Trophoblast cell (in vitro differentiated cells and primary cell): ENCODE data around the gene ESRRG.

Experiments used
- DNase-seq, 2 donors: peaks; one replicate each; pipeline ENCODE4 v3.0.0-alpha.2; 2016
- H2AFZ ChIP-seq: 2 replicates; pipeline ENCODE4 v1.6.1; 2013; ENCODE audit warnings: low read length, moderate library complexity, mild to moderate bottlenecking; ENCODE audit not compliant: insufficient read depth, poor library complexity
- H2AK5ac ChIP-seq: 2 replicates; pipeline ENCODE4 v1.6.1; 2013; ENCODE audit warnings: mild to moderate bottlenecking, low read length
- H2BK120ac ChIP-seq: 2 replicates; pipeline ENCODE4 v1.6.1; 2013; ENCODE audit warnings: low read length, mild to moderate bottlenecking, moderate library complexity; ENCODE audit not compliant: insufficient read depth, poor library complexity
- H2BK12ac ChIP-seq: 2 replicates; pipeline ENCODE4 v1.6.1; 2013; ENCODE audit warnings: mild to moderate bottlenecking, low read length, moderate library complexity
- H2BK5ac ChIP-seq: 2 replicates; pipeline ENCODE4 v1.6.1; 2013; ENCODE audit warnings: low read length, low read depth, moderate library complexity, mild to moderate bottlenecking; ENCODE audit not compliant: poor library complexity
- H3K14ac ChIP-seq: 2 replicates; pipeline ENCODE4 v1.6.1; 2013; ENCODE audit warnings: mild to moderate bottlenecking, low read length
- H3K18ac ChIP-seq: 2 replicates; pipeline ENCODE4 v1.6.1; 2013; ENCODE audit warnings: mild to moderate bottlenecking, low read length
- H3K23ac ChIP-seq: 2 replicates; pipeline ENCODE4 v1.6.1; 2013; ENCODE audit warnings: low read length
- H3K27ac ChIP-seq: 2 replicates; pipeline ENCODE4 v1.5.1; 2013; ENCODE audit warnings: low read depth, mild to moderate bottlenecking, inconsistent platforms, low read length, moderate library complexity
- H3K27me3 ChIP-seq: 2 replicates; pipeline ENCODE4 v1.6.1; 2013; ENCODE audit warnings: inconsistent platforms, mild to moderate bottlenecking, low read length, moderate library complexity; ENCODE audit not compliant: insufficient read depth
- H3K36me3 ChIP-seq, 2 experiments: 1 replicate in 1 of 2; 2 replicates in 1 of 2; pipeline ENCODE4 v1.6.1; 2013; ENCODE audit warnings: low read length in 2 of 2, mild to moderate bottlenecking in 2 of 2, moderate library complexity in 1 of 2; ENCODE audit not compliant: insufficient read depth in 2 of 2, control insufficient read depth in 1 of 2
- H3K4ac ChIP-seq: 2 replicates; pipeline ENCODE4 v1.6.1; 2013; ENCODE audit warnings: low read depth, mild to moderate bottlenecking, low read length, moderate library complexity
- H3K4me1 ChIP-seq, 2 experiments: 1 replicate in 1 of 2; 2 replicates in 1 of 2; pipeline ENCODE4 v1.6.1; 2013; ENCODE audit warnings: low read length in 2 of 2, mild to moderate bottlenecking in 2 of 2, moderate library complexity in 1 of 2; ENCODE audit not compliant: insufficient read depth in 2 of 2, control insufficient read depth in 1 of 2
- H3K4me2 ChIP-seq: 2 replicates; pipeline ENCODE4 v1.6.1; 2013; ENCODE audit warnings: inconsistent platforms, mild to moderate bottlenecking, low read length, moderate library complexity
- H3K4me3 ChIP-seq: 2 replicates; pipeline ENCODE4 v1.5.1; 2013; ENCODE audit warnings: mild to moderate bottlenecking, low read depth, low read length, inconsistent platforms
- H3K79me1 ChIP-seq: one replicate; pipeline ENCODE4 v1.6.1; 2013; ENCODE audit warnings: low read length
- H3K79me2 ChIP-seq: 2 replicates; pipeline ENCODE4 v1.6.1; 2013; ENCODE audit warnings: low read length, mild to moderate bottlenecking; ENCODE audit not compliant: control insufficient read depth, insufficient read depth, poor library complexity
- H3K9ac ChIP-seq: 2 replicates; pipeline ENCODE4 v1.6.1; 2013; ENCODE audit warnings: mild to moderate bottlenecking, low read length
- H3K9me3 ChIP-seq: 2 replicates; pipeline ENCODE4 v1.6.1; 2013; ENCODE audit warnings: low read depth, mild to moderate bottlenecking, control low read depth, inconsistent platforms, low read length; ENCODE audit not compliant: insufficient read depth
- H4K12ac ChIP-seq: 2 replicates; pipeline ENCODE4 v1.6.1; 2013; ENCODE audit warnings: low read depth, mild to moderate bottlenecking, low read length, moderate library complexity
- H4K8ac ChIP-seq: 2 replicates; pipeline ENCODE4 v1.6.1; 2013; ENCODE audit warnings: low read depth, mild to moderate bottlenecking, low read length, moderate library complexity
- H4K91ac ChIP-seq: one replicate; pipeline ENCODE4 v1.6.1; 2013; ENCODE audit warnings: low read depth, mild to moderate bottlenecking, low read length, moderate library complexity
- WGBS: extraction: QIAGEN DNeasy Blood & Tissue Kit; methylation state at CpG from one replicate; pipeline ENCODE4 v1.1.7; 2013; ENCODE audit warnings: missing lambda C conversion rate; ENCODE audit not compliant: insufficient read length, insufficient coverage; ENCODE audit errors: extremely low coverage; 5-methylcytosine and 5-hydroxymethylcytosine counted together

The ESRRG gene

GRCh38 chr1:216641669-216642460, 81.4 kb downstream of the ESRRG start:
- H3K18ac ChIP-seq: no peak overlapping the region
- H4K91ac ChIP-seq: no peak overlapping the region
- H3K4me2 ChIP-seq: no peak overlapping the region
- no peaks in the 10 kb centered on the region for H3K79me2 ChIP-seq
- no peak overlapping the region for H2BK120ac ChIP-seq
- no peak overlapping the region for H2BK12ac ChIP-seq
- no peak overlapping the region for H3K23ac ChIP-seq
- DNase-seq: no peak
- no peaks in the 10 kb centered on the region for H3K4me1 ChIP-seq
- H3K36me3 ChIP-seq: no peaks in the 10 kb centered on the region
- no peak overlapping the region for H3K4ac ChIP-seq
- H2BK5ac ChIP-seq: no peak overlapping the region
- H4K12ac ChIP-seq: no peak overlapping the region
- no peak overlapping the region for H2AFZ ChIP-seq
- WGBS: no CpG with 5 or more reads among the region's 2 CpGs
- H3K79me1 ChIP-seq: no peaks in the 10 kb centered on the region
- H3K14ac ChIP-seq: no peak overlapping the region
- no peaks in the 10 kb centered on the region for H3K9me3 ChIP-seq
- H4K8ac ChIP-seq: no peak overlapping the region
- no peak overlapping the region for H2AK5ac ChIP-seq
- no peak overlapping the region for H3K9ac ChIP-seq
- no peaks in the 10 kb centered on the region for H3K27me3 ChIP-seq
- no peak overlapping the region for H3K27ac ChIP-seq
- no peak overlapping the region for H3K4me3 ChIP-seq

- H3K4ac ChIP-seq: no peak overlapping the region
- no peaks in the 10 kb centered on the region for H3K27me3 ChIP-seq
- H3K36me3 ChIP-seq: no peaks in the 10 kb centered on the region
- H3K4me2 ChIP-seq: no peak overlapping the region
- H3K4me1 ChIP-seq: no peaks in the 10 kb centered on the region
- H3K23ac ChIP-seq: no peak overlapping the region
- no peak overlapping the region for H4K12ac ChIP-seq
- H3K9ac ChIP-seq: no peak overlapping the region
- no peaks in the 10 kb centered on the region for H3K79me2 ChIP-seq
- DNase-seq: no peak
- no peak overlapping the region for H2BK5ac ChIP-seq
- H3K9me3 ChIP-seq: no peaks in the 10 kb centered on the region
- no peak overlapping the region for H2BK12ac ChIP-seq
- H2AFZ ChIP-seq: no peak overlapping the region
- no peak overlapping the region for H3K18ac ChIP-seq
- no peak overlapping the region for H4K91ac ChIP-seq
- H3K14ac ChIP-seq: no peak overlapping the region
- no peak overlapping the region for H3K4me3 ChIP-seq
- WGBS: no CpG with 5 or more reads among the region's 3 CpGs
- H4K8ac ChIP-seq: no peak overlapping the region
- H3K27ac ChIP-seq: no peak overlapping the region
- H2AK5ac ChIP-seq: no peak overlapping the region
- H2BK120ac ChIP-seq: no peak overlapping the region
- no peaks in the 10 kb centered on the region for H3K79me1 ChIP-seq
Measured at GRCh38 chr1:216640100-216640499, 83.1 kb downstream of the ESRRG start.

- Histone ChIP-seq H4K12ac (no peak overlapping the region), H3K27ac (no peak overlapping the region), H3K79me1 (no peaks in the 10 kb centered on the region), H3K4me1 (no peaks in the 10 kb centered on the region), H3K79me2 (no peaks in the 10 kb centered on the region), H3K9me3 (no peaks in the 10 kb centered on the region), H3K27me3 (no peaks in the 10 kb centered on the region), H3K4me2 (no peak overlapping the region), H4K8ac (no peak overlapping the region), H3K4ac (no peak overlapping the region), H3K18ac (no peak overlapping the region), H2BK5ac (no peak overlapping the region), H2AK5ac (no peak overlapping the region), H2BK12ac (no peak overlapping the region), H3K14ac (no peak overlapping the region), H3K36me3 (no peaks in the 10 kb centered on the region), H4K91ac (no peak overlapping the region), H3K9ac (no peak overlapping the region), H3K4me3 (no peak overlapping the region), H2BK120ac (no peak overlapping the region), H2AFZ (no peak overlapping the region), H3K23ac (no peak overlapping the region)
- DNase-seq: no peak
- whole genome bisulfite sequencing: no CpG with 5 or more reads among the region's 3 CpGs
Measured at GRCh38 chr1:216632980-216633379, 90.2 kb downstream of the ESRRG start.

- no peak overlapping the region for H3K4me2 ChIP-seq
- H3K18ac ChIP-seq: no peak overlapping the region
- H3K14ac ChIP-seq: no peak overlapping the region
- no CpG with 5 or more reads among the region's 2 CpGs for WGBS
- H3K4me1 ChIP-seq: no peaks in the 10 kb centered on the region
- DNase-seq: no peak
- no peak overlapping the region for H4K12ac ChIP-seq
- H3K36me3 ChIP-seq: no peaks in the 10 kb centered on the region
- no peak overlapping the region for H2AFZ ChIP-seq
- H3K79me1 ChIP-seq: no peaks in the 10 kb centered on the region
- H3K4me3 ChIP-seq: no peak overlapping the region
- H2BK5ac ChIP-seq: no peak overlapping the region
- H2AK5ac ChIP-seq: no peak overlapping the region
- no peak overlapping the region for H2BK12ac ChIP-seq
- no peak overlapping the region for H3K23ac ChIP-seq
- H4K8ac ChIP-seq: no peak overlapping the region
- H2BK120ac ChIP-seq: no peak overlapping the region
- H3K79me2 ChIP-seq: no peaks in the 10 kb centered on the region
- H3K9ac ChIP-seq: no peak overlapping the region
- no peak overlapping the region for H3K4ac ChIP-seq
- no peak overlapping the region for H3K27ac ChIP-seq
- no peak overlapping the region for H4K91ac ChIP-seq
- no peaks in the 10 kb centered on the region for H3K27me3 ChIP-seq
- no peaks in the 10 kb centered on the region for H3K9me3 ChIP-seq
Measured at GRCh38 chr1:216630532-216630931, 92.7 kb downstream of the ESRRG start.
